HepG2 (cell line): ENCODE data around the gene DHX58. TPM values are rescaled to one million over a fixed set of nuclear protein-coding genes. Genes with fewer than 3 reads are reported as not detected.

Source experiments
- ATAC-seq: fragments of 200-7000 bp; cut with Tn5 transposase; 3 replicates; pipeline ENCODE4 v1.9.1; 2020; ENCODE audit warnings: mild to moderate bottlenecking, moderate library complexity
- BruUV-seq: library from RNA; stranded (reverse); fragments of 400-500 nt; replicated peaks from 2 replicates; lab custom pipeline; 2021; lab: Mats Ljungman, UMichigan
- CTCF ChIA-PET: fragments of 300-600 bp; formaldehyde crosslinking; extraction: SDS; loops from one replicate; lab custom pipeline; 2021; ENCODE audit warnings: low total read pairs, inconsistent platforms, low intra/inter-chr PET ratio; lab: Yijun Ruan, JAX
- POLR2A ChIA-PET: fragments of 350-600 bp; sonication (Branson Sonifier 250); formaldehyde crosslinking; loops from one replicate; lab custom pipeline; 2020; ENCODE audit warnings: antibody characterized with exemption, inconsistent platforms; lab: Yijun Ruan, JAX
- DNase-seq: peaks from one replicate; pipeline ENCODE4 v3.0.0-alpha.2; 2015; ENCODE audit warnings: low spot score
- FAIRE-seq: peaks from 3 replicates; lab custom pipeline; 2011; peaks lifted over from hg19 to GRCh38; lab: Jason Lieb, UNC
- H2AFZ ChIP-seq: one replicate; pipeline ENCODE4 v1.6.1; 2011; ENCODE audit warnings: low read length, inconsistent platforms
- H3K27ac ChIP-seq: fragments of 300-600 bp; 3 replicates; pipeline ENCODE4 v1.8.0; 2011; ENCODE audit warnings: mixed run types, mild to moderate bottlenecking, mixed read lengths, low read length, inconsistent platforms; ENCODE audit not compliant: insufficient read depth; ENCODE audit errors: extremely low read length
- H3K27me3 ChIP-seq, 2 experiments: fragments of 200-600 bp in 1 of 2; 2 replicates in 1 of 2; 3 replicates in 1 of 2; pipeline versions ENCODE4 v1.6.0 to v1.8.0; 2011; ENCODE audit warnings: low read length in 2 of 2, mild to moderate bottlenecking in 2 of 2, moderate library complexity in 2 of 2, inconsistent platforms in 1 of 2; ENCODE audit not compliant: insufficient read depth in 2 of 2, control insufficient read depth in 1 of 2
- H3K36me3 ChIP-seq, 2 experiments: fragments of 200-600 bp in 1 of 2; replicated peaks in 1 of 2; 2 replicates in 1 of 2; 3 replicates in 1 of 2; pipeline versions ENCODE4 v1.5.1 to v1.8.0; 2011; ENCODE audit warnings: low read length in 2 of 2, inconsistent platforms in 1 of 2; ENCODE audit not compliant: insufficient read depth in 2 of 2, control insufficient read depth in 1 of 2
- H3K4me1 ChIP-seq: 2 replicates; pipeline ENCODE4 v1.5.1; 2012; ENCODE audit warnings: low read length, inconsistent platforms; ENCODE audit not compliant: insufficient read depth
- H3K4me2 ChIP-seq: 2 replicates; pipeline ENCODE4 v1.6.0; 2011; ENCODE audit warnings: low read depth, low read length, inconsistent platforms
- H3K4me3 ChIP-seq, 3 experiments: fragments of 200-600 bp in 1 of 3; sonication (generic), shearing (Covaris generic) in 1 of 3; replicated peaks in 1 of 3; 2 replicates each; pipeline ENCODE4 v1.5.1; 2011 to 2016; ENCODE audit warnings: low read length in 3 of 3, inconsistent platforms in 2 of 3, low read depth in 2 of 3, mild to moderate bottlenecking in 2 of 3, control low read depth in 1 of 3, mixed read lengths in 1 of 3; ENCODE audit not compliant: insufficient read depth in 1 of 3
- H3K79me2 ChIP-seq: one replicate; pipeline ENCODE4 v1.6.1; 2011; ENCODE audit warnings: low read length, inconsistent platforms; ENCODE audit not compliant: insufficient read depth
- H3K9ac ChIP-seq: 2 replicates; pipeline ENCODE4 v1.6.0; 2011; ENCODE audit warnings: mild to moderate bottlenecking, low read depth, low read length, inconsistent platforms; ENCODE audit not compliant: insufficient read depth
- H3K9me3 ChIP-seq: 2 replicates; pipeline ENCODE4 v1.5.1; 2012; ENCODE audit warnings: mild to moderate bottlenecking, low read length
- H4K20me1 ChIP-seq: 2 replicates; pipeline ENCODE4 v1.6.0; 2011; ENCODE audit warnings: inconsistent platforms, mild to moderate bottlenecking, low read length, moderate library complexity; ENCODE audit not compliant: insufficient read depth
- BHLHE40 ChIP-seq: IDR thresholded peaks from 2 replicates; pipeline ENCODE4 v1.6.1; 2011; ENCODE audit warnings: low read length, improper control_type of control experiment
- CEBPB ChIP-seq: IDR thresholded peaks from 2 replicates; pipeline ENCODE4 v1.6.1; 2011; ENCODE audit warnings: low read depth, low read length, improper control_type of control experiment, borderline replicate concordance
- GTF3A ChIP-seq: sonication (generic); formaldehyde crosslinking; conservative IDR thresholded peaks from 2 replicates; pipeline ENCODE4 v1.4.0; 2020; ENCODE audit warnings: mild to moderate bottlenecking, missing genetic modification reagents
- PRMT3 ChIP-seq: sonication (generic); formaldehyde crosslinking; IDR thresholded peaks from 2 replicates; pipeline ENCODE4 v1.8.1; 2022; ENCODE audit warnings: low read depth, mild to moderate bottlenecking, moderate library complexity, missing genetic modification reagents, borderline replicate concordance
- RBAK ChIP-seq: sonication (generic); formaldehyde crosslinking; IDR thresholded peaks from 2 replicates; pipeline ENCODE4 v1.5.1; 2020; ENCODE audit warnings: mild to moderate bottlenecking, missing genetic modification reagents
- REPIN1 ChIP-seq: sonication (generic); formaldehyde crosslinking; IDR thresholded peaks from 2 replicates; pipeline ENCODE4 v1.8.0; 2022; ENCODE audit warnings: missing genetic modification reagents, low read depth, mild to moderate bottlenecking, borderline replicate concordance
- SMAD1 ChIP-seq: sonication (generic); formaldehyde crosslinking; IDR thresholded peaks from 2 replicates; pipeline ENCODE4 v1.4.0; 2020; ENCODE audit warnings: missing genetic modification reagents, low read depth, mild to moderate bottlenecking, borderline replicate concordance
- ZFP82 ChIP-seq: sonication (generic); formaldehyde crosslinking; IDR thresholded peaks from 2 replicates; pipeline ENCODE4 v1.5.1; 2020; ENCODE audit warnings: mild to moderate bottlenecking, missing genetic modification reagents, borderline replicate concordance
- ZNF382 ChIP-seq: sonication (generic); formaldehyde crosslinking; IDR thresholded peaks from 2 replicates; pipeline ENCODE4 v1.5.0; 2020; ENCODE audit warnings: missing genetic modification reagents, mild to moderate bottlenecking, borderline replicate concordance
- ZNF460 ChIP-seq: sonication (generic); formaldehyde crosslinking; IDR thresholded peaks from 2 replicates; pipeline ENCODE4 v1.5.1; 2020; ENCODE audit warnings: missing genetic modification reagents, mild to moderate bottlenecking, borderline replicate concordance
- ZNF550 ChIP-seq: sonication (generic); formaldehyde crosslinking; IDR thresholded peaks from 2 replicates; pipeline ENCODE4 v1.4.0; 2020; ENCODE audit warnings: mild to moderate bottlenecking, missing genetic modification reagents, borderline replicate concordance
- WGBS: methylation state at CpG from one replicate; pipeline ENCODE4 v1.1.6; 2017; ENCODE audit warnings: low lambda C conversion rate; 5-methylcytosine and 5-hydroxymethylcytosine counted together
- in situ Hi-C: cut with HindIII; loops from 2 replicates; pipeline ENCODE4 v1.10.0; 2017; ENCODE audit warnings: low pct_unique_long_range_greater_than_20kb; ENCODE audit not compliant: extremely low pct_ligation_motif_present
- intact Hi-C: fragments of 100-400 bp; cut with micrococcal nuclease; formaldehyde crosslinking; loops from one replicate; pipeline ENCODE4 v1.10.0; 2022; ENCODE audit not compliant: unreplicated experiment
- polyA plus RNA-seq, 8 experiments: library from polyadenylated mRNA; depleted of rRNA in 3 of 8; stranded (reverse) in 7 of 8; unstranded in 1 of 8; fragments of >200 nt; fragmentation: Illumina TruSeq in 4 of 8; extraction: Trizol in 4 of 8; gene quantifications; 2 replicates each; pipeline versions ENCODE4 v1.2.1 to v1.2.3, GENCODE V29; 2011 to 2016; ENCODE audit warnings: low read depth in 4 of 8, missing spikeins in 1 of 8, mixed read lengths in 1 of 8; ENCODE audit not compliant: insufficient read depth in 1 of 8
- total RNA-seq, 5 experiments: library from RNA; depleted of rRNA; stranded (reverse); fragments of >200 nt; fragmentation: Illumina TruSeq; extraction: Trizol; gene quantifications; 2 replicates each; pipeline ENCODE4 v1.2.3, GENCODE V29; 2016; ENCODE audit warnings: low read depth in 1 of 5
- TF ChIP-seq, protein P1 (sequence below): sonication (generic); formaldehyde crosslinking; IDR thresholded peaks from 2 replicates; pipeline ENCODE4 v1.8.0; 2022; ENCODE audit warnings: low read depth, missing genetic modification reagents
- TF ChIP-seq, protein P2 (sequence below): sonication (generic); formaldehyde crosslinking; conservative IDR thresholded peaks from 2 replicates; pipeline ENCODE4 v1.4.0; 2020; ENCODE audit warnings: mild to moderate bottlenecking, missing genetic modification reagents, moderate library complexity

DHX58 gene
- total and polyA plus RNA-seq, 2 of the 13 experiments (the other 11 are each of a cell fraction or from before 2014, with no cell fraction given): 6.7 to 7.8 TPM

DNA sequence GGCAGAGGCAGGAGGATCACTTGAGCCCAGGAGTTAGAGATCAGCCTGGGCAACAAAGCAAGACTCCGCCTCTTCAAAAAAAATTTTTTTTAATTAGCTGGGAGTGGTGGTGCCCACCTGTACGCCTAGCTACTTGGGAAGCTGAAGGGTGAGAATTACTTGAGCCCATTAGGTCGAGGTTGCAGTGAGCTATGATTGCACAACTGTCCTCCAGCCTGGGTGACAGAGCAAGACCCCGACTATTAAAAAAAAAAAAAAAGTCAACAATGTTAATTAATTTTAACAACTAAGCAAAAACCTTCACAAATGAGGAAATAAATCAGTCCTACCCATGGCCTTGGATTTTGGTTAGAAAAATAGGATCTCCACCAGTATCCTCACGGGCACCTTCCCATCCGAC lies 5.4 kb downstream of the DHX58 start:
- H3K79me2 ChIP-seq: no peaks in the 10 kb centered on the region
- no TSS peak for BruUV-seq
- H3K9ac ChIP-seq: no peak overlapping the region
- H3K27ac ChIP-seq: no peak overlapping the region
- no peak overlapping the region for H2AFZ ChIP-seq
- H3K27me3 ChIP-seq: peaks cover 0 to 4% of the 10 kb centered on the region in 2 experiments; a peak in 1 of 5 replicates
- H3K4me2 ChIP-seq: no peak overlapping the region
- ATAC-seq: no peak
- 73% methylated on average over 6 of the region's 6 CpGs for WGBS
- POLR2A ChIA-PET: no interaction called here
- no peak for DNase-seq
- H4K20me1 ChIP-seq: no peaks in the 10 kb centered on the region
- TF ChIP-seq ZNF460: peak; percentile 28; the same call in 1 of the 2 replicates
- TF ChIP-seq, protein P1, sequence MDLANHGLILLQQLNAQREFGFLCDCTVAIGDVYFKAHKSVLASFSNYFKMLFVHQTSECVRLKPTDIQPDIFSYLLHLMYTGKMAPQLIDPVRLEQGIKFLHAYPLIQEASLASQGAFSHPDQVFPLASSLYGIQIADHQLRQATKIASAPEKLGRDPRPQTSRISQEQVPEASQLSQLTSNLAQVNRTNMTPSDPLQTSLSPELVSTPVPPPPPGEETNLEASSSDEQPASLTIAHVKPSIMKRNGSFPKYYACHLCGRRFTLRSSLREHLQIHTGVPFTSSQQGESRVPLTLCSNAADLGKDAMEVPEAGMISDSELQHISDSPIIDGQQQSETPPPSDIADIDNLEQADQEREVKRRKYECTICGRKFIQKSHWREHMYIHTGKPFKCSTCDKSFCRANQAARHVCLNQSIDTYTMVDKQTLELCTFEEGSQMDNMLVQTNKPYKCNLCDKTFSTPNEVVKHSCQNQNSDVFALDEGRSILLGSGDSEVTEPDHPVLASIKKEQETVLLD (CRISPR knock-in tag): no peak
- peak; percentile 59 for TF ChIP-seq CEBPB
- TF ChIP-seq, all 625 proteins: peak for 2
- Histone ChIP-seq H3K9me3 (no peaks in the 10 kb centered on the region), H3K4me1 (peaks cover 27% of the 10 kb centered on the region), H3K4me3 (no peak overlapping the region), H3K36me3 (no peaks in the 10 kb centered on the region)
- no peak for FAIRE-seq
- CTCF ChIA-PET: interaction anchor here (1.2 to 1.3 kb wide), 2 partner anchors 38 to 40 kb away, joined by 3 read pairs; no protein-coding TSS in a partner anchor
- intact Hi-C loops (no loop called here), in situ Hi-C loops (no loop called here)

DNA sequence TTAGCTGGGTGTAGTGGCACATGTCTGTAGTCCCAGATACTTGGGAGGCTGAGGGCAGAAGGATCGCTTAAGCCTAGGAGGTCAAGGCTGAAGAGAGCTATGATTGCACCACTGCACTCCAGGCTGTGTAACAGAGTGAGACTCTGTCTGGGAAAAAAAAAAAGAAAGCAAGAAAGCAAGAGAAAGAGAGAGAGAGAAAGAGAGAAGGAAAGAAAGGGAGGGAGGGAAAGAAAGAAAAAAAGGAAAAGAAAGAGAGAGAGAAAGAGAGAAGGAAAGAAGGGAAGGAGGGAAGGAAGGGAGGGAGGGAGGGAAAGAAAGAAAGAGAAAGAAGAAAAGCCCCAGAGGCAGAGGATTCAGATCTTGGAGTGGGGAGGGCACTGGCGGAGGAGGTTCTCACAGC lies 6.5 kb downstream of the DHX58 start:
- in situ Hi-C loops: no loop called here
- WGBS: 76% methylated on average over 2 of the region's 2 CpGs
- TF ChIP-seq ZNF550 (CRISPR knock-in tag): no peak
- no peak for TF ChIP-seq GTF3A (CRISPR knock-in tag)
- TF ChIP-seq, protein P2, sequence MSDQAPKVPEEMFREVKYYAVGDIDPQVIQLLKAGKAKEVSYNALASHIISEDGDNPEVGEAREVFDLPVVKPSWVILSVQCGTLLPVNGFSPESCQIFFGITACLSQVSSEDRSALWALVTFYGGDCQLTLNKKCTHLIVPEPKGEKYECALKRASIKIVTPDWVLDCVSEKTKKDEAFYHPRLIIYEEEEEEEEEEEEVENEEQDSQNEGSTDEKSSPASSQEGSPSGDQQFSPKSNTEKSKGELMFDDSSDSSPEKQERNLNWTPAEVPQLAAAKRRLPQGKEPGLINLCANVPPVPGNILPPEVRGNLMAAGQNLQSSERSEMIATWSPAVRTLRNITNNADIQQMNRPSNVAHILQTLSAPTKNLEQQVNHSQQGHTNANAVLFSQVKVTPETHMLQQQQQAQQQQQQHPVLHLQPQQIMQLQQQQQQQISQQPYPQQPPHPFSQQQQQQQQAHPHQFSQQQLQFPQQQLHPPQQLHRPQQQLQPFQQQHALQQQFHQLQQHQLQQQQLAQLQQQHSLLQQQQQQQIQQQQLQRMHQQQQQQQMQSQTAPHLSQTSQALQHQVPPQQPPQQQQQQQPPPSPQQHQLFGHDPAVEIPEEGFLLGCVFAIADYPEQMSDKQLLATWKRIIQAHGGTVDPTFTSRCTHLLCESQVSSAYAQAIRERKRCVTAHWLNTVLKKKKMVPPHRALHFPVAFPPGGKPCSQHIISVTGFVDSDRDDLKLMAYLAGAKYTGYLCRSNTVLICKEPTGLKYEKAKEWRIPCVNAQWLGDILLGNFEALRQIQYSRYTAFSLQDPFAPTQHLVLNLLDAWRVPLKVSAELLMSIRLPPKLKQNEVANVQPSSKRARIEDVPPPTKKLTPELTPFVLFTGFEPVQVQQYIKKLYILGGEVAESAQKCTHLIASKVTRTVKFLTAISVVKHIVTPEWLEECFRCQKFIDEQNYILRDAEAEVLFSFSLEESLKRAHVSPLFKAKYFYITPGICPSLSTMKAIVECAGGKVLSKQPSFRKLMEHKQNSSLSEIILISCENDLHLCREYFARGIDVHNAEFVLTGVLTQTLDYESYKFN (CRISPR knock-in tag): no peak
- TF ChIP-seq PRMT3 (CRISPR knock-in tag): no peak
- TF ChIP-seq REPIN1 (CRISPR knock-in tag): no peak
- TF ChIP-seq ZFP82 (CRISPR knock-in tag): no peak
- no peak for TF ChIP-seq BHLHE40
- no peak for TF ChIP-seq RBAK (CRISPR knock-in tag)
- no peak for TF ChIP-seq SMAD1
- no peak for TF ChIP-seq ZNF382 (CRISPR knock-in tag)

More for the DNA sequence above, 6.5 kb downstream of the DHX58 start:
- Histone ChIP-seq H3K36me3 (no peaks in the 10 kb centered on the region), H3K4me1 (peaks cover 23% of the 10 kb centered on the region), H3K27me3 (peaks cover 0 to 9% of the 10 kb centered on the region in 2 experiments; a peak in 1 of 5 replicates), H4K20me1 (no peaks in the 10 kb centered on the region), H3K27ac (no peak overlapping the region), H3K79me2 (no peaks in the 10 kb centered on the region), H3K4me2 (no peak overlapping the region), H3K4me3 (no peak overlapping the region), H2AFZ (no peak overlapping the region), H3K9me3 (no peaks in the 10 kb centered on the region), H3K9ac (no peak overlapping the region)
- no peak for ATAC-seq
- CTCF ChIA-PET: interaction anchor here (1.2 kb wide), 1 partner anchor 37 kb away, joined by 3 read pairs; no protein-coding TSS in a partner anchor
- FAIRE-seq: no peak
- POLR2A ChIA-PET: interaction anchor here (0.6 kb wide), 1 partner anchor 37 kb away, joined by 4 read pairs; no protein-coding TSS in a partner anchor
- no peak for DNase-seq
- BruUV-seq: no TSS peak
- intact Hi-C loops: no loop called here
